KBM-7 (cell line): ENCODE results near the gene SLC6A6.

ENCODE experiments used
- DNase-seq: peaks from one replicate; pipeline ENCODE4 v3.0.0-alpha.2; 2015
- in situ Hi-C: fragments of 300-500 bp; cut with MboI; formaldehyde crosslinking; loops from 2 replicates; pipeline ENCODE4 v1.14.3; 2020; ENCODE audit warnings: low sequenced_read_pairs, low pct_unique_long_range_greater_than_20kb, mixed read lengths

The SLC6A6 gene

DNA sequence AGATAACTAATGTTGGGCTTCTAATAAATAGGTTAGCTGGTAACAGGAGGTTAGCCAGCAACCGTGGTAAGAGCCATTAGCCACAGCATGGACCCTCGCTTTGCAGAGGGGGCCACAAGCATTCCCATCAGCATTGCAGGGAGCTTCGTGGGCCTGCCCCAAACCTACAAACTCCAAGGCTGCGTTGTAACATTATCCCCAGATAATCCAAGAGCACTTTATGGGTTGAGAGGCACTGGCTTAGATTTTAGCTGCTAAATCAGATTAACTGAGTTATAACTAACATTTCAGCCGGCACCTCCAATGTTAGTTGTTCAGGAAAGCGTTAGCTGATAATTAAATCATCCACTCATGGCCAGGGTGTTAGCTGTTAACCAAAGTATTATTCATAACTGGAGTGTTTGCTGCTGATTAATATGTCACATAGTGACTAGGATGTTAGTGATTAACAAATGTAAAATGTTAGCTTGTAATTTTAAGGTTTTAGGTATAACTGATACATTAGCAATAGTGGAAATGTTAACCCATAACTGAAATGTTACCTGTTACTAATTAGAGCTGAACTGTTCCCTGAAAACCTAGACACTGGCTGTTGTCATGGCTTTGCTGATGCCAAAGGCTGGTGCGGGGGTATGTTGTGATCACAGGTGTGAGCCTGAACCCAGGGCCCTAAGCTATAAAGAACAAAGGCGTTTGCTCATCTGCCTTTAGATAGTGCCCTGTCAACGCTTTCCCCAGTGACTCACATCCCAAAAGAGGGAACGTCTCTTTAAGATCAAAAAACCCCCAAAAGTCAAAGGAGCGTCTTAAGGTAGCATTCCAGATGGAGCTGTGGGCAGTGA is 56.2 kb downstream of the SLC6A6 start:
- in situ Hi-C loops, result no loop called here
- no peak for DNase-seq

DNA sequence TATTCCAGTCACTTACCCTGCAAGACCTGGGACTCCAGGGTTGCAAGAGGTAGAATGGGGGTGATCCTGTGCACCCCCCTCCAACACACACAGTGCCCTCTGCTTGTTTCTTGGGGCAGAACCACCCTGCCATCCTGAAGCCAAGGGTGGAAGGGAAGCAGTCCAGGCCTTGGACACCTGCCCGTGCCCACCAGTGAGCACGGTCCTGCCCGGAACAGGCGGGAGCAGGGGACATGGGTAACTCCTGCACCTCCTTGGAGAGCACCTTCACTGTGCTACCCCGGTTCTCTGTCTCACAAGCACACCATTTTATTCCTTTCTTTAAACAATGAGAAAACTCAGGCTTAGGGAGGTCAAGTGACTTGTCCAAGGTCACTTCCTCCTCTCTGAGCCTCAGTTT is 57.0 kb downstream of the SLC6A6 start:
- no peak for DNase-seq
- in situ Hi-C loops, result no loop called here

DNA sequence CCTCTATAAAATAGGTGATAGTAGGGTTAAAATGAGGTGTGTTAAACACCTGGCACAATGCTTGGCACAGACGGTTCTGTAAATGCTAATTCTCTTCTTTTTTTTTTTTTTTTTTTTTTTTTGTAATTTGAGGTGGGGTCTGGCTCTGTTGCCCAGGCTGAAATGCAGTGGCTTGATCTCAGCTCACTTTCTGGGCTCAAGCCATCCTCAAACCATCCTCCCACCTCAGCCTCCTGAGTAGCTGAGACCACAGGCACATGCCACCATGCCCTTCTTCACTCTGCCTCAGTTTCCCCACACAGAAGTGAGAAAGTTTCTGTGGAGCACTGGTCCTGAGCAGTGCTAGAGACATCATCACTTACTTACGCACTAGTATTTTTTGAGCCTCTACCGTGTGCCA is 57.4 kb downstream of the SLC6A6 start:
- no peak for DNase-seq
- in situ Hi-C loops, result loop anchor here (10.0 kb wide), 1 partner anchor 195 kb away; no protein-coding TSS in a partner anchor

DNA sequence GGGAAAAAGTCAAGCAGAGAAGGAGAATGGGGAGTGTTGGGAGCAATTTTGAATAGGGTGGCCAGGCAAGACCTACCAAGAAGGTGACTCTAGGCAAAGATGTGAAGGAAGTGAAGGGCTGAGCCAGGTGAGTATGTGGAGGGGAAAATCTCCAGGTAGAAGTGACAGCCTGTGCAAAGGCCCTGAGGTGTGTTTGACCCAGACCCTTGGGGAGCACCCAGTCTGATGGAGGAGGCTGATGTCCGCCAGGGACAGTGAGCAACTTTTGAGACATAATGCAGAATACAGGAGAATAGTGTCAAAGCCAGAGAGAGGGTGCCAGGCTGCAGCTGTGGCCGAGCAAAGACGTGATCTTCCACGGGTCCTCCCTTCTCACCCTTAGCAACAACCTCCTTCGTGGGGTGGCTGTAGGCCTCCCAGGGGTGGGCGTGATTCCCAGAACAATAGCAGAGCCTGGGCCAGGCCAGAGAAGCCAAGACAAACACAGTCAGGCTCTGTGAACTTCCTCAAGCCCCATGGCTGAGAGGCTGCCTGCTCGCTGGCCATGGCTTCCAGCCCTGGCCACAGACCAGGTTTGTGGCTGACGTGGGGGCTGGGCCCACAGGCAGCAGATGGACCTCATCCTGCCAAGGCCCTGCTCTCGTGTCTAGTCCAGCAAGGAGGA is 58.1 kb downstream of the SLC6A6 start:
- in situ Hi-C loops, result loop anchor here (10.0 kb wide), 1 partner anchor 196 kb away; no protein-coding TSS in a partner anchor
- no peak for DNase-seq

DNA sequence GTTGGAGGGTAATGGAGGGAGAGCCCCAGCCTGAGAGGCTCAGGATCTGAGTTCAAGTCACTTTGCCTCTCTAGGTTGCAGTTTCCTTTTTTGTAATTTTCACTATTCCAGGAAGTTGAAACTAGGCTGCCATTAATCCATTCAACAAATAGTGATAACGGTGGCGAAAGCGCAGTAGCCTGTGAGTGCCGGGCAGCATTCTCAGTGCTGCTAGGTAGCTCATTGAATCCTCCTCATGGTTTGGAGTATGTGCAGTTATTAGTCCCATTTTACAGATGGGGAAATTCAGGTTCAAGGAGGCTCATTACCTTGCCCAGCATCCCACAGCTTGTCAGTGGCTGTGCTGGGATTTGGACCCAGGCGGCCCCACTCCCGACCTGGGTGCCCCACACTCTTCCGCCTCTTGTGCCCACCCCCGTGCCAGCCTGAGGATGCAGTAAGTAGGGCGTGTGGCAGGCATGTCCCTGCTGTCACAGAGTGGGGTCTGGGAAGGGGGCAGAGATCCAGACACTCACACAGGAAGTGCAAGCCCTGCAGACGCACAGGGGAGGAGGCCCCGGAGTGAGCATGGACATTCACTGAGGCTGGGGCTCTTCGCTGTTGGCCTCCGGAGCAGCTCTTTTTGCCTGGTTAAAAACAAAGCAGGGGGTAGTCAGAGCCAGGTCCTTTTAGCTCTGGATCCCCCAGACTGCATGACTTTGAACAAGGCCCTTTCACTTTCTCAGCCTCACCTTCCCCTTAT is 58.8 kb downstream of the SLC6A6 start:
- in situ Hi-C loops, result loop anchor here (10.0 kb wide), 1 partner anchor 196 kb away; no protein-coding TSS in a partner anchor
- no peak for DNase-seq

DNA sequence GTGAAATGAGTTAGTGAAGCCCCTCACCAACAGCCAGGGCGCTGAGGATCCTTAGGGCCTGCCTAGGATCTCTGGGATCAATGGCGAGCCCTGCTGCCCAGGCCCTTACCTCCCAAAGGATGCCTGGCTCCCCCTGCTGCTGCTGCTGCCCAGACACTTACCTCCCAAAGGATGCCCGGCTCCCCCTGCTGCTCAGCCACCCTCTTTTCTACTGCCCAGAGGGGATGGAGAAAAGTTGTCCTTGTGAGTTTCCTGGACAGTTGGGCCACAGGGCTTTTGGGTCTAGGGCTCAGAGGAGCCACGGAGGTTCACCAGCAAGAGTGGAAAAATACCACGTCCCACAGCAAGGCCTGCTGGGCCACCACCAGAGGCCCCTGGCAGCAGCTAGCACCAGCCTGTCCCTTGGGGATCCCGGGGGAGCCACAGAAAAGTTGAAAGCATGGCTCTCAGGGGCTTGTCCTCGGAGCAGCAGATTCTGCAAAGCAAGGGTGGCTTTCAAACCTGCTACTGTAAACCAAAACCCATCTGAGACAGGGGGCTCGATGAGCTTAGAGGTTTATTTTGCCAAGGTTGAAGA is 59.4 kb downstream of the SLC6A6 start:
- peak; percentile 61 for DNase-seq
- in situ Hi-C loops, result loop anchor here (10.0 kb wide), 1 partner anchor 197 kb away; no protein-coding TSS in a partner anchor

DNA sequence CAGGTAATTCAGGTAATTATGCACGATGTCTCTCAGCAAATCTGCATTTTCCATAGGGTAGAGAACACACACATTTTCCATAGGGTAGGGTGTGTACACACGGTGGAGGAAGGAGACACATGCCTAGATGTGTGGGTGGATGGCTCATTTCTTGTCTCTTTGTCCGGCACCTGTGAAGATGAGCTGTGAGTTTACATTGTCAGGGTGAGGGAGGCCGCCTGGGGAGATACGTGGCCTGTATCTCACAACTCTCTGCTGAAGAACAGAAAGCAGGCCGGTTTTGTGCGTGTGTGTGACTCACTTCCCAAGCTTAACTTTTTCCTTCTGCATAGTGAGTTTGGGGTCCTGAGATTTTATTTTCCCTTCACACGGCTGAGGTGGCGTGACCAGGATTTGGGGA is 60.3 kb downstream of the SLC6A6 start:
- in situ Hi-C loops, result loop anchor here (10.0 kb wide), 1 partner anchor 198 kb away; no protein-coding TSS in a partner anchor
- no peak for DNase-seq

DNA sequence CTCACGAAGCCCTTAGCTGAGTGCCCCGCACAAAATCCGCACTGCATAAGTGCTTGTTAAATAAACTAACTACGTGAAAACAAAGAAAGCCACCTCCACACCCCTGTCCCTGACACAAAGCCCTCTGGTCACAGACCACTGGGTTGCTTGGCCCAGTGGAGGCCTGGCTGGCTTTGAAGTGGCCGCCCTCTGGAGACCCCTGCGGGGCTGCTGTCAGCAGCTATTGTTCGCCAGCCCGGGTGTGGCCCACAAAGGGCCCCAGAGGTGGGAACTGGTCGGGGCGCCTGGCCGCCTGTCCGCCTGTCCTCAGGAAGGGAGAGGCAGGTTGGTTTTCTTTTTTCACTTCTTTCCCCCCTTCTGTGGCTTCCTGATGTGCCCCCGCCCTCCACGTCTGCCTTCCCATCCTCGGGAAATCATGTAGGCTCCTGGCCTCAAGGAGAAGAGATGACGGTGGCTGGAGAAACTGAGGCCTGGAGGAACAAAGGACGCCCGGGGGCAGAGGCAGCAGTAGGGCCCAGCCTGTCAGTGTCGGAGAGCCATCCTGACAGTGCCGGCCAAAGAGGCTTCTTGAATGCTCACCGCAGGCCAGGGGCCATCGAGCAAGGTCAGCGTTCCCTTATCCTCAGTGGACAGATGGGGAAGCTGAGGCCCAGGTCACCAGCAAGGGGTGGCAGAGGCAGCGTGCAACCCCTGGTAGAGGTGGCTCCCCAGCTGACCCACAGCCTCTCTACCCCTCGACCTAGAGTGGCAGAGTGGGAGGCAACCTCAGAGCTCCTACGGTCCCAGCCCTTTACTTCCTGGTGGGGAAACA is 61.1 kb downstream of the SLC6A6 start:
- in situ Hi-C loops, result loop anchor here (10.0 kb wide), 1 partner anchor 199 kb away; no protein-coding TSS in a partner anchor
- no peak for DNase-seq

DNA sequence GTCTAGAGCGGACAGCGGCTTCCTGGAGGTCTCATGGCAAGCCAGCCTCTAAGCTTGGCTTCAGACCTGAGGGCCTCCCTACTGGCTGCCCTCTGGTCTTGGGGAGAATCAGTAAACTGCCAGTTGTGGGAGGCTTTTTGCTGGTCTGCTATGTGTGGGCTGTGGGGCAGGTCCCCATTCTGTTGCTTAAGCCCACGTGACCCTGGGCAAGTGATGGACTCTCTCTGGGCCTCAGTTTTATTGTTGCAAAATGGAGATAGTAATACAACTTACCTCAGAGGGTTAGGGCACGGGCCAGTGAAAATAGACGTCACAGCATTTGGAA is 61.7 kb downstream of the SLC6A6 start:
- in situ Hi-C loops, result loop anchor here (10.0 kb wide), 1 partner anchor 199 kb away; no protein-coding TSS in a partner anchor
- no peak for DNase-seq

DNA sequence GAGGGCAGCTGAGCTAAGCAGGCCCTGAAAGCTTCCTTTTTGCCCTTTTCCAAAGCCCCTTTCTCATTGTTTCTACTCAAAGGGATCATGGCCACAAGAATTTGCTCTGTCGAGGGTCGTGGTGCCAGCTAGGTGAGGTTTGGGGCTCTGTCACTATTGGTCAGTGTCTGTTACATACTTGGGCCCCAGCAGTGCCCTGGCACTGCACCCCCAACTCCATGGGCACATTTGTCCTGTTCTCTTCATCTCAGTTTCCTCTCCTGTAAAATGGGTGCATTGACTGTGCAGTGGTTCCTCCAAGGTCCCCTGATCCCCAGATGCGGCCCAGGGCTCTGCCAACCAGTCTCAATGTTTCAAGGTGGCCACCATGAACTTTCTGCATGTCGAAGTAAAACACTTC is 62.1 kb downstream of the SLC6A6 start:
- in situ Hi-C loops, result loop anchor here (10.0 kb wide), 1 partner anchor 200 kb away; no protein-coding TSS in a partner anchor
- no peak for DNase-seq

DNA sequence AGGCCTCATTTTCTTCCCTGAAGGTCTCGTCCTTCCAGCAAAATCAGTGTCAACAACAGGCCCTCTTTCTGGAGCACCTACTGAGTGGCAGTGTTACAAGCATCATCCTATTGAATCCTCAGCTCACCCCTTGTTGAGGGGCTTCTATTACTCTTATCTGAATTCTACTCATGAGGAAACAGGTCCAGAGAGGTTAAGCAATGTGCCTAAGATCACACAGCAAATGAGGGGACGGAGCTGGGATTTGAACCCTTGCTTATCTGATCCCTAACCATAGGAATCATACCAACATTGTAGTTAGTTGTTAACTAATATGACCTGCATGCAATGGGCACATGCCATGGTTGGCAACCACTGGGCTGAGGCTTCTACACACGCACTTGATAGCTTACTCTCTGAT is 63.0 kb downstream of the SLC6A6 start:
- in situ Hi-C loops, result loop anchor here (10.0 kb wide), 1 partner anchor 201 kb away; no protein-coding TSS in a partner anchor
- DNase-seq, result no peak

DNA sequence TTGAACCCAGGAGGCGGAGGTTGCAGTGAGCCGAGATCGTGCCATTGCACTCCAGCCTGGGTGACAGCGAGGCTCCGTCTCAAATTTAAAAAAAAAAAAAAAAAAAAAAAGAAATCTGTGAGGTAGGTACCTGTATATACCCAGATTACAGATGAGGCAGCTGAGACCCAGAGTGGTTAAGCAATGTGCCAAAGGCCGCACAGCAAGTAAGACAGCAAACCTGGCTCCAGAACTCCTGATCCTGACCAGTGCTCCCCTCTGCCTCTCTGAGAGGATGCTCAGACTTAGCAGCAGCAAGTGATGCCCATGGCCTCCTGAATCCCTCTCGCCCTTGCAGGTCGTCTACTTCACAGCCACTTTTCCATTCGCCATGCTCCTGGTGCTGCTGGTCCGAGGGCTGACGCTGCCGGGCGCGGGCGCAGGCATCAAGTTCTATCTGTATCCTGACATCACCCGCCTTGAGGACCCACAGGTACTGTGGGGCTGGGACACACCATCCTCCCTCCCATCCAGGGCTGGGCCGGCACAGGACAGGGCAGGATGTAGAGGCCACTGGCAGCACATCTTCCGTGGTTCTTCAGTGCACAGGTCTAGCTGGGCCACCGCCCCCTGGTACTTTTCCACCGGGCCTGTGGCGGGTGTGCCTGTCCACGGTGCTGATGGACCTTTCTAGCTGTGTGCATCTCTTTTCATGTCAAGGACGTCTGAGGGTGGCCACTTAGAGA is 63.9 kb downstream of the SLC6A6 start:
- in situ Hi-C loops, result loop anchor here (10.0 kb wide), 1 partner anchor 202 kb away; no protein-coding TSS in a partner anchor
- DNase-seq, result no peak

DNA sequence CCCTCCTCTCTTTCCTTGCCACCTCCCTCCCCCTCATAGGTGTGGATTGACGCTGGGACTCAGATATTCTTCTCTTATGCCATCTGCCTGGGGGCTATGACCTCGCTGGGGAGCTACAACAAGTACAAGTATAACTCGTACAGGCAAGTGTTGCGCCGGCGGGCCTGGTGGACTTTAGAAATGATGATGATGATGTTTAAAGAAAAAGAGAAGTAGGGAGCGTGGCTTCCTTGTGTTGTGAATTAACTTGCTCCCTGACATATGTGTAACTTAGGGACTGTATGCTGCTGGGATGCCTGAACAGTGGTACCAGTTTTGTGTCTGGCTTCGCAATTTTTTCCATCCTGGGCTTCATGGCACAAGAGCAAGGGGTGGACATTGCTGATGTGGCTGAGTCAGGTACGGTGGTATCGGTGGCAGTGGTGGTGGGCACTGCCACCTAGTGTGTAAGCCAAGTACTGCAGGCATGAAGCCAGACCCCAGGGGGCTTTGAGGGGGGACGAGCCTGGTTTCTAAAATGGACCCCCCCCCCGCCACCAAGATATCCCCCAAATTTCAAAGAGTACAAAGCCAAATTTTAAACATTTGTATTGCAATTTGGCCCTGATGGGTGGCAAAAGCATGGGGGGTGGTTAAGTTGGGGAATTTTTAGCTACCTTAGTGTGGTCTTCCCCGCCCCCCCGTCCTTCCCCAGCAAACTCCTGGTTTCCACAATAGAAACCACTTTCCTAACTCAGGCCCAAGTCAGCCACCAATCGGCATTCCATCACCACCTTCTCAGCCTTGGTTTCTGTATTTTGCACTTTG is 65.6 kb downstream of the SLC6A6 start:
- in situ Hi-C loops, result loop anchor here (10.0 kb wide), 1 partner anchor 203 kb away; no protein-coding TSS in a partner anchor
- peak; percentile 46 for DNase-seq

DNA sequence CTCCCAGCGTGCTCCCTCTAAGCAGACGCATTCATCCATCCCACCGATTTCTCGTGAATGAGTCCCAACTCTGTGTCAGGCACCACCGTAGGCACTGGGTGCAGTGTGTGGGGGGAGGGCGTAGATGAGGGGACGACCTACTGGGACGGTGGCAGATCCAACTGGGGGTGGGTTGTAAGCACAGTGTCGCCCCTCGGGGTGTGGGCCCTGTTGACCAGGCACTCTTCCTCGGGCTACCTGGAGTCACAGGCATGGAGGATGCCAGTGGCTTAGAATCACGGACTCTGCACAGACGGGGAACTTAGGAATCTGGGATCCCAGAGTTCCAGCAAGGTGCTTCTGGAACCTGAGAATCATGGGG is 66.2 kb downstream of the SLC6A6 start:
- in situ Hi-C loops, result loop anchor here (10.0 kb wide), 1 partner anchor 204 kb away; no protein-coding TSS in a partner anchor
- no peak for DNase-seq

DNA sequence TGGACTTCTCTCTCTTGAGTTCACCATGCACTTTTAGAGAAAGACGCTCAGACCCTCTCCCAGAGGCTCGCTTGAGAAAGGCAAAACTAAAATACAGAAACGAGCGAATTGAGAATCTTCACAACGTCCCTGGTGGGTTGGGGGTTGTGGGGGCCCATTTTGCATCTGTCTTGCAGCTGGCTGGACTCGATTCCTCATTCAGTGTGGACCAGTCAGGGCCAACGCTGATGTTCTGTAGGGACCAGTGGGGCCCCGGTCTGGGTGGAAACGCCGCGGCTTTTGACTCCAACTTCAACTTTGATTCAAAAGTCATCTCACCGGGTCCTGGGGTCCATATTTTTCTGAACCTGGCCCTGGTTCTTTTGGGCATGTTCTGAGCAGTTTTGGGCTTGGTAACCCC is 68.1 kb downstream of the SLC6A6 start:
- in situ Hi-C loops, result no loop called here
- DNase-seq, result no peak

DNA sequence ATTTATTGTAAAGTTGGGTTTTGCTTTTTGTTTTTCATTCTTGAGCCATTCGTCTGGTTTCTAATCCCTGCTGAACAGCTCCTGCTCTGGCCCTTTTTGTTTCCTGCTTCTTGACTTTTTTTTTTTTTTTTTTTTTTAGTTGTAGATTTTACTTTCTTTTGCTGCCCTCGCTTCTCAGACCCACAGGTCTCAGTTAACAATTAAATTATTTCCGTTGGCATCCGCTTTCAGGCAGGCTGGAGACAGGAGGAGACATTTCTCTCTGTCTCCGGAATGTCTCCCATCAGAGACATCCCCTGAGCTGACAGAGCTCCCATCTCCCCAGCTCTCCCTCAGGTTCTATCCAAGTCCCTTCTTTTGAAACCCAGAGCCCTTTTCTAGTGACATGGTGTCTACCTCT is 68.6 kb downstream of the SLC6A6 start:
- in situ Hi-C loops, result no loop called here
- DNase-seq, result no peak

DNA sequence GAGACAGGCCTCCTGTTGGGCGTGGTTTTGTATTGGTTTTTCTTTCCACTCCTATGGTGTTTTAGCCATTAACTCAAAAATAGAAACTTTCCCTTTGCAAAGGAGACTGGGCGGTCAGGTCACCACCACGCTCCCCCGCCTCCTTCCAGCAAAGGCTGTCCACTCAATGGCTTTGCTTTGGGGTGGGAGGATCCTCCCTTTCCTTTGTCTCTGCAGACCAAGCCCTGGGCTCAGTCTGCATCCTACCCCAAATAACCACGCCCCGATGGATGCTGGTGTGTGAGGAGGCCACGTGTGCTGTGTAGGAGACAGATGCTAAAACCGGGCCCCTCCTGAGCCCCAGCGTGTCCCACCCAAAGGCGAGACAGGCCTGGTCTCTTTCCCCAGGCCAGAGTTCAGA is 69.3 kb downstream of the SLC6A6 start:
- DNase-seq, result no peak
- in situ Hi-C loops, result no loop called here
